ENCODE data around the gene FAM193B.
A peak's percentile ranks its signal among the peaks of the same experiment; 100 is the strongest.
"Not testable (repeated sequence)": the region's sequence is repeated elsewhere in the genome, so short reads cannot be mapped to it uniquely, and the experiment has no call there.

FAM193B gene

GRCh38 chr5:177490311-177490991, 63.9 kb downstream of the FAM193B start:
- TF ChIP-seq CTCF (IDR thresholded peaks at IDR 0.05; ENCODE audit: insufficient read depth, missing control alignments), result no peak
- FAIRE-seq (no peak), DNase-seq (ENCODE audit: insufficient read length, low spot score) (no peak)

GRCh38 chr5:177489119-177489716, 65.1 kb downstream of the FAM193B start:
- TF ChIP-seq CTCF (IDR thresholded peaks at IDR 0.05; ENCODE audit: insufficient read depth, missing control alignments), result no peak
- DNase-seq (ENCODE audit: insufficient read length, low spot score) (no peak), FAIRE-seq (no peak)

- peak; percentile 33 for TF ChIP-seq CTCF (IDR thresholded peaks at IDR 0.05; ENCODE audit: insufficient read depth, missing control alignments)
- no peak for DNase-seq (ENCODE audit: insufficient read length, low spot score)
- no peak for FAIRE-seq
These were observed 66.4 kb downstream of the FAM193B start for GRCh38 chr5:177487975-177488374.

GRCh38 chr5:177487144-177487543, 67.2 kb downstream of the FAM193B start:
- no peak for FAIRE-seq
- TF ChIP-seq CTCF (IDR thresholded peaks at IDR 0.05; ENCODE audit: insufficient read depth, missing control alignments), result no peak

GRCh38 chr5:177486256-177486655, 68.1 kb downstream of the FAM193B start:
- DNase-seq (ENCODE audit: insufficient read length, low spot score), result no peak
- TF ChIP-seq CTCF (IDR thresholded peaks at IDR 0.05; ENCODE audit: insufficient read depth, missing control alignments), result no peak
- no peak for FAIRE-seq

More at GRCh38 chr5:177487144-177487543, 67.2 kb downstream of the FAM193B start:
- DNase-seq (ENCODE audit: insufficient read length, low spot score), result no peak

- not testable (repeated sequence) for FAIRE-seq
These were observed 68.6 kb downstream of the FAM193B start for GRCh38 chr5:177485753-177486152.

GRCh38 chr5:177484902-177485549, 69.3 kb downstream of the FAM193B start:
- no peak for TF ChIP-seq CTCF (IDR thresholded peaks at IDR 0.05; ENCODE audit: insufficient read depth, missing control alignments)
- no peak for DNase-seq (ENCODE audit: insufficient read length, low spot score)
- no peak for FAIRE-seq

More at GRCh38 chr5:177485753-177486152, 68.6 kb downstream of the FAM193B start:
- DNase-seq (ENCODE audit: insufficient read length, low spot score), result not testable (repeated sequence)
